Gastrocnemius medialis (tissue), 4 donors: ENCODE results near the gene GTF2H3. TPM values are rescaled to one million over a fixed set of nuclear protein-coding genes. Genes with fewer than 3 reads are reported as not detected.
A peak's percentile ranks its signal among the peaks of the same experiment; 100 is the strongest.
"Not testable (repeated sequence)": the region's sequence is repeated elsewhere in the genome, so short reads cannot be mapped to it uniquely, and the experiment has no call there.

Source experiments
- ATAC-seq, 2 donors: fragments of 150-250 bp; one replicate each; pipeline ENCODE4 v1.9.1; 2016
- DNase-seq, 2 donors: peaks; one replicate each; pipeline ENCODE4 v3.0.0-alpha.2; 2019
- H3K27ac ChIP-seq, 4 donors: fragments of 200-600 bp; sonication (generic); 1 replicate in 1 of 4; 2 replicates in 3 of 4; pipeline ENCODE4 v1.5.1; 2016 to 2018; ENCODE audit warnings: mild to moderate bottlenecking in 2 of 4, moderate library complexity in 1 of 4
- H3K27me3 ChIP-seq, 3 donors: fragments of 200-600 bp; sonication (generic) in 2 of 3; 1 replicate in 1 of 3; 2 replicates in 2 of 3; pipeline versions ENCODE4 v1.5.1 to v1.6.0; 2016 to 2019; ENCODE audit warnings: mild to moderate bottlenecking in 1 of 3, moderate library complexity in 1 of 3
- H3K36me3 ChIP-seq, 2 donors: fragments of 200-600 bp; sonication (generic) in 1 of 2; one replicate each; pipeline ENCODE4 v1.5.1; 2017 to 2018
- H3K4me1 ChIP-seq, 2 donors: fragments of 200-600 bp; sonication (generic) in 1 of 2; one replicate each; pipeline ENCODE4 v1.5.1; 2016 to 2017; ENCODE audit warnings: mild to moderate bottlenecking in 2 of 2
- H3K4me3 ChIP-seq, 4 donors: fragments of 200-600 bp; sonication (generic) in 3 of 4; 1 replicate in 1 of 4; 2 replicates in 3 of 4; pipeline ENCODE4 v1.5.1; 2016 to 2019; ENCODE audit warnings: mild to moderate bottlenecking in 2 of 4
- H3K9me3 ChIP-seq, 3 donors: fragments of 200-600 bp; sonication (generic) in 2 of 3; 1 replicate in 1 of 3; 2 replicates in 2 of 3; pipeline ENCODE4 v1.5.1; 2016 to 2019
- CTCF ChIP-seq, 5 experiments: fragments of 450-650 bp in 3 of 5; fragments of 200-600 bp in 2 of 5; sonication (generic) in 2 of 5; IDR thresholded peaks in 4 of 5; conservative IDR thresholded peaks in 1 of 5; 1 replicate in 4 of 5; 2 replicates in 1 of 5; pipeline ENCODE4 v1.5.1; 2016 to 2019; ENCODE audit warnings: antibody characterized with exemption in 5 of 5, mild to moderate bottlenecking in 3 of 5, moderate library complexity in 3 of 5
- POLR2A ChIP-seq, 2 donors: fragments of 450-650 bp; IDR thresholded peaks; one replicate each; pipeline ENCODE4 v1.6.1; 2017; ENCODE audit warnings: antibody characterized with exemption in 2 of 2, mild to moderate bottlenecking in 2 of 2, moderate library complexity in 2 of 2
- in situ Hi-C, 4 donors: fragments of 200-750 bp; cut with MboI; loops; one replicate each; pipeline versions ENCODE4 v1.15.0 to v1.8.0; 2017; ENCODE audit warnings: low sequenced_read_pairs in 4 of 4
- intact Hi-C: fragments of 100-400 bp; cut with DNase I; formaldehyde crosslinking; loops from one replicate; pipeline ENCODE4 v1.15.1; 2023; ENCODE audit warnings: low total_unique reads
- total RNA-seq, 4 donors: library from RNA; depleted of rRNA; stranded (reverse); fragments of >200 nt; gene quantifications; one replicate each; pipeline versions ENCODE4 v1.1.0 to v1.2.3, GENCODE V29; 2016

The GTF2H3 gene
- total RNA-seq, 4 donors from 2014 or later: 11.5 to 14.3 (median 12.3) TPM

- H3K36me3 ChIP-seq: peaks cover 0 to 28% of the 10 kb centered on the region in 2 donors
- TF ChIP-seq CTCF (IDR thresholded peaks at IDR 0.05 in 4 of 5, conservative IDR thresholded peaks at IDR 0.05 in 1 of 5): no peak
- TF ChIP-seq POLR2A (IDR thresholded peaks at IDR 0.05): no peak
- ATAC-seq: no peak
These were observed 30.9 kb upstream of the GTF2H3 start for GRCh38 chr12:123602651-123603195.

GRCh38 chr12:123603495-123603894 lies 30.1 kb upstream of the GTF2H3 start:
- peak overlapping the region in 1 of 4 donors; percentile 89 for H3K27ac ChIP-seq
- H3K9me3 ChIP-seq, in situ Hi-C loops, H3K27me3 ChIP-seq, H3K4me3 ChIP-seq, ATAC-seq, DNase-seq: not testable (repeated sequence)
- intact Hi-C loops: loop anchor here (5.0 to 10.0 kb wide), 2 partner anchors 71 to 1079 kb away; partner anchors contain the start of genes KNTC1, RILPL1 and RSRC2
- H3K36me3 ChIP-seq: peaks cover 0 to 29% of the 10 kb centered on the region in 2 donors
- peaks cover 20 to 21% of the 10 kb centered on the region in 2 donors for H3K4me1 ChIP-seq

More at GRCh38 chr12:123602651-123603195, 30.9 kb upstream of the GTF2H3 start:
- H3K27me3 ChIP-seq: no peaks in the 10 kb centered on the region
- DNase-seq: peak in 1 of 2 donors; percentile 21
- H3K27ac ChIP-seq: peak overlapping the region; percentile 79 to 93 (median 86)
- H3K4me3 ChIP-seq: peak overlapping the region; percentile 85 to 95 (median 94)
- intact Hi-C loops (loop anchor here (1.0 to 10.0 kb wide), 3 partner anchors 31 to 1078 kb away; partner anchors contain the start of genes EIF2B1, GTF2H3, KNTC1 and RILPL1), in situ Hi-C loops (no loop called here)
- no peaks in the 10 kb centered on the region for H3K9me3 ChIP-seq
- peaks cover 20 to 21% of the 10 kb centered on the region in 2 donors for H3K4me1 ChIP-seq

- H3K4me1 ChIP-seq: peaks cover 7 to 12% of the 10 kb centered on the region in 2 donors
- in situ Hi-C loops: no loop called here
- H3K9me3 ChIP-seq: no peaks in the 10 kb centered on the region
- ATAC-seq (no peak), DNase-seq (no peak)
- H3K4me3 ChIP-seq: no peak overlapping the region
- intact Hi-C loops: loop anchor here (10.0 kb wide), 1 partner anchor 1083 kb away; the partner anchor contains the start of genes KNTC1 and RSRC2
- no peak overlapping the region for H3K27ac ChIP-seq
- H3K36me3 ChIP-seq: peaks cover 6 to 71% of the 10 kb centered on the region in 2 donors
- H3K27me3 ChIP-seq: no peaks in the 10 kb centered on the region
- TF ChIP-seq CTCF (IDR thresholded peaks at IDR 0.05 in 4 of 5, conservative IDR thresholded peaks at IDR 0.05 in 1 of 5): no peak
These were observed 25.9 kb upstream of the GTF2H3 start for GRCh38 chr12:123607756-123608155.

GRCh38 chr12:123608182-123608581 lies 25.4 kb upstream of the GTF2H3 start:
- Histone ChIP-seq H3K27me3 (no peaks in the 10 kb centered on the region), H3K9me3 (no peaks in the 10 kb centered on the region), H3K36me3 (peaks cover 6 to 75% of the 10 kb centered on the region in 2 donors), H3K4me3 (no peak overlapping the region), H3K27ac (no peak overlapping the region), H3K4me1 (peaks cover 3 to 8% of the 10 kb centered on the region in 2 donors)
- in situ Hi-C loops: no loop called here
- no peak for ATAC-seq
- TF ChIP-seq POLR2A (IDR thresholded peaks at IDR 0.05) (no peak), CTCF (IDR thresholded peaks at IDR 0.05 in 4 of 5, conservative IDR thresholded peaks at IDR 0.05 in 1 of 5) (no peak)
- no peak for DNase-seq
- intact Hi-C loops: loop anchor here (10.0 kb wide), 1 partner anchor 1083 kb away; the partner anchor contains the start of genes KNTC1 and RSRC2

GRCh38 chr12:123614110-123614509 lies 19.5 kb upstream of the GTF2H3 start:
- Histone ChIP-seq H3K27ac (peak overlapping the region in 1 of 4 donors; percentile 14), H3K27me3 (no peaks in the 10 kb centered on the region), H3K4me3 (no peak overlapping the region), H3K36me3 (peaks cover 11 to 90% of the 10 kb centered on the region in 2 donors), H3K9me3 (no peaks in the 10 kb centered on the region), H3K4me1 (no peaks in the 10 kb centered on the region)
- ATAC-seq: no peak
- TF ChIP-seq CTCF (IDR thresholded peaks at IDR 0.05 in 4 of 5, conservative IDR thresholded peaks at IDR 0.05 in 1 of 5): no peak
- in situ Hi-C loops: no loop called here
- DNase-seq: no peak
- intact Hi-C loops: no loop called here
